Loucy (cell line): ENCODE data around the gene ARAP3.

Source experiments
- H2AFZ ChIP-seq: fragments of 200-600 bp; sonication (generic); 2 replicates; pipeline ENCODE4 v1.6.0; 2016; ENCODE audit warnings: antibody characterized with exemption, mild to moderate bottlenecking, low read length, moderate library complexity
- H3F3A ChIP-seq: fragments of 200-600 bp; 2 replicates; pipeline ENCODE4 v1.6.0; 2016; ENCODE audit warnings: antibody characterized with exemption, low read depth, mild to moderate bottlenecking
- H3K27me3 ChIP-seq: fragments of 200-600 bp; sonication (generic); 2 replicates; pipeline ENCODE4 v1.6.1; 2014; ENCODE audit warnings: low read length, mild to moderate bottlenecking; ENCODE audit not compliant: insufficient read depth, poor library complexity, severe bottlenecking
- H3K36me3 ChIP-seq: fragments of 200-600 bp; sonication (generic); 2 replicates; pipeline ENCODE4 v1.6.1; 2016; ENCODE audit warnings: low read length; ENCODE audit not compliant: insufficient read depth
- H3K4me1 ChIP-seq: fragments of 200-600 bp; sonication (generic); 2 replicates; pipeline ENCODE4 v1.5.1; 2014; ENCODE audit warnings: low read length, mild to moderate bottlenecking; ENCODE audit not compliant: insufficient read depth, poor library complexity, severe bottlenecking
- H3K4me2 ChIP-seq: fragments of 200-600 bp; sonication (generic); 2 replicates; pipeline ENCODE4 v1.6.0; 2014; ENCODE audit warnings: antibody characterized with exemption, low read length, low read depth, mild to moderate bottlenecking; ENCODE audit not compliant: poor library complexity, severe bottlenecking
- H3K4me3 ChIP-seq: fragments of 200-600 bp; sonication (generic); 2 replicates; pipeline ENCODE4 v1.5.1; 2014; ENCODE audit warnings: low read length, mild to moderate bottlenecking, mixed read lengths; ENCODE audit not compliant: poor library complexity, severe bottlenecking
- H3K79me2 ChIP-seq: fragments of 200-600 bp; sonication (generic); 2 replicates; pipeline ENCODE4 v1.6.1; 2014; ENCODE audit warnings: low read length; ENCODE audit not compliant: insufficient read depth
- H3K9ac ChIP-seq: fragments of 200-600 bp; sonication (generic); 2 replicates; pipeline ENCODE4 v1.6.0; 2014; ENCODE audit warnings: mild to moderate bottlenecking, low read depth, low read length, moderate library complexity; ENCODE audit not compliant: poor library complexity, severe bottlenecking
- H3K9me2 ChIP-seq: fragments of 200-600 bp; sonication (generic); replicated peaks from 2 replicates; pipeline ENCODE4 v1.6.1; 2016; ENCODE audit warnings: low read depth, low read length, mixed read lengths
- H3K9me3 ChIP-seq: fragments of 200-600 bp; sonication (generic); 2 replicates; pipeline ENCODE4 v1.6.1; 2014; ENCODE audit warnings: mild to moderate bottlenecking, antibody characterized with exemption, low read length, low read depth; ENCODE audit not compliant: insufficient read depth
- H4K20me1 ChIP-seq: fragments of 200-600 bp; sonication (generic); 2 replicates; pipeline ENCODE4 v1.6.0; 2014; ENCODE audit warnings: antibody characterized with exemption, low read length, mild to moderate bottlenecking; ENCODE audit not compliant: insufficient read depth, poor library complexity, severe bottlenecking
- CTCF ChIP-seq: fragments of 200-600 bp; sonication (generic); conservative IDR thresholded peaks from 2 replicates; pipeline ENCODE4 v1.5.1; 2014; ENCODE audit warnings: mild to moderate bottlenecking, antibody characterized with exemption, low read length
- EZH2phosphoT487 ChIP-seq: fragments of 200-600 bp; IDR thresholded peaks from 2 replicates; pipeline ENCODE4 v1.6.1; 2018; ENCODE audit warnings: antibody characterized with exemption, mild to moderate bottlenecking, moderate library complexity, borderline replicate concordance

Gene ARAP3

GRCh38 chr5:141636413-141637122 is 45.5 kb downstream of the ARAP3 start, which contains the start of the genes HDAC3 and RELL2:
TSS of gene HDAC3 (minus strand) at chr5:141636849. CDS start at chr5:141636790, 59 bp downstream.
TSS of gene RELL2 (plus strand) at chr5:141636997. CDS start at chr5:141638226, 1,229 bp downstream.
- Histone ChIP-seq H3K36me3 (no peaks in the 10 kb centered on the region), H3K4me1 (peaks cover 43% of the 10 kb centered on the region), H3K9ac (peak within 1 kb of the TSS; percentile 86), H3K4me3 (peak within 1 kb of the TSS; percentile 85), H3F3A (no peaks in the 10 kb centered on the region), H3K9me3 (no peaks in the 10 kb centered on the region), H3K4me2 (peak within 1 kb of the TSS; percentile 93), H3K9me2 (no peaks in the 10 kb centered on the region), H3K27me3 (no peaks in the 10 kb centered on the region), H3K79me2 (peaks cover 46% of the 10 kb centered on the region), H4K20me1 (peaks cover 23% of the 10 kb centered on the region), H2AFZ (peak within 1 kb of the TSS; percentile 87)
- TF ChIP-seq CTCF (no peak), EZH2phosphoT487 (no peak)

- Histone ChIP-seq H3K9me2 (no peaks in the 10 kb centered on the region), H4K20me1 (peaks cover 27% of the 10 kb centered on the region)
Measured at GRCh38 chr5:141636106-141636412, 46.0 kb downstream of the ARAP3 start.

GRCh38 chr5:141635646-141636045 is 46.4 kb downstream of the ARAP3 start:
- Histone ChIP-seq H3K9me2 (no peaks in the 10 kb centered on the region), H3K36me3 (no peaks in the 10 kb centered on the region), H3K4me3 (peak overlapping the region; percentile 85), H3K79me2 (peaks cover 55% of the 10 kb centered on the region), H3K4me2 (peak overlapping the region; percentile 93), H3K27me3 (no peaks in the 10 kb centered on the region), H2AFZ (no peak overlapping the region), H3K9me3 (no peaks in the 10 kb centered on the region), H4K20me1 (peaks cover 30% of the 10 kb centered on the region), H3K4me1 (peaks cover 43% of the 10 kb centered on the region), H3F3A (no peaks in the 10 kb centered on the region), H3K9ac (peak overlapping the region; percentile 86)
- TF ChIP-seq EZH2phosphoT487 (no peak), CTCF (no peak)

More at GRCh38 chr5:141636106-141636412, 46.0 kb downstream of the ARAP3 start:
- Histone ChIP-seq H3K4me3 (peak overlapping the region; percentile 85), H3K4me2 (peak overlapping the region; percentile 93), H3K9ac (peak overlapping the region; percentile 86), H3K36me3 (no peaks in the 10 kb centered on the region), H3K4me1 (peaks cover 43% of the 10 kb centered on the region), H2AFZ (peak overlapping the region; percentile 87; the same call in 1 of the 2 replicates), H3K27me3 (no peaks in the 10 kb centered on the region), H3K9me3 (no peaks in the 10 kb centered on the region), H3K79me2 (peaks cover 51% of the 10 kb centered on the region), H3F3A (no peaks in the 10 kb centered on the region)
- TF ChIP-seq CTCF (no peak), EZH2phosphoT487 (no peak)
